Skeletal muscle satellite cell (primary cell): ENCODE data around the gene KCNJ5.

Experiments used
- H3K27me3 ChIP-seq: 2 replicates; pipeline ENCODE4 v1.7.0; 2013; ENCODE audit warnings: low read length; ENCODE audit not compliant: control insufficient read depth, insufficient read depth
- H3K36me3 ChIP-seq: 2 replicates; pipeline ENCODE4 v1.7.0; 2013; ENCODE audit warnings: mild to moderate bottlenecking, control low read depth, low read length; ENCODE audit not compliant: insufficient read depth
- H3K4me1 ChIP-seq: 2 replicates; pipeline ENCODE4 v1.7.0; 2013; ENCODE audit warnings: low read length; ENCODE audit not compliant: control insufficient read depth, insufficient read depth
- H3K4me2 ChIP-seq: 2 replicates; pipeline ENCODE4 v1.7.0; 2013; ENCODE audit warnings: mild to moderate bottlenecking, low read length
- H3K4me3 ChIP-seq: 2 replicates; pipeline ENCODE4 v1.7.0; 2013; ENCODE audit warnings: low read length
- H3K9ac ChIP-seq: 2 replicates; pipeline ENCODE4 v1.7.0; 2013; ENCODE audit warnings: mild to moderate bottlenecking, low read depth, low read length, moderate library complexity
- H3K9me3 ChIP-seq: replicated peaks from 2 replicates; pipeline ENCODE4 v1.7.0; 2013; ENCODE audit warnings: mild to moderate bottlenecking, control low read depth, low read length

KCNJ5 gene

GRCh38 chr11:128953151-128953550 is 62.0 kb downstream of the KCNJ5 start:
- no peaks in the 10 kb centered on the region for H3K27me3 ChIP-seq
- no peaks in the 10 kb centered on the region for H3K9me3 ChIP-seq
- no peak overlapping the region for H3K9ac ChIP-seq
- H3K4me2 ChIP-seq: no peak overlapping the region
- H3K4me1 ChIP-seq: no peaks in the 10 kb centered on the region
- no peak overlapping the region for H3K4me3 ChIP-seq
- H3K36me3 ChIP-seq: no peaks in the 10 kb centered on the region

- no peaks in the 10 kb centered on the region for H3K4me1 ChIP-seq
- no peak overlapping the region for H3K4me3 ChIP-seq
Measured at GRCh38 chr11:128955636-128956035, 64.5 kb downstream of the KCNJ5 start.

GRCh38 chr11:128956401-128957201 is 65.4 kb downstream of the KCNJ5 start:
- Histone ChIP-seq H3K27me3 (no peaks in the 10 kb centered on the region), H3K9ac (no peak overlapping the region), H3K4me2 (no peak overlapping the region), H3K4me1 (no peaks in the 10 kb centered on the region), H3K9me3 (no peaks in the 10 kb centered on the region), H3K4me3 (no peak overlapping the region), H3K36me3 (no peaks in the 10 kb centered on the region)

More at GRCh38 chr11:128955636-128956035, 64.5 kb downstream of the KCNJ5 start:
- H3K27me3 ChIP-seq: no peaks in the 10 kb centered on the region
- H3K9me3 ChIP-seq: no peaks in the 10 kb centered on the region
- H3K36me3 ChIP-seq: no peaks in the 10 kb centered on the region
- H3K9ac ChIP-seq: no peak overlapping the region
- no peak overlapping the region for H3K4me2 ChIP-seq

GRCh38 chr11:128957202-128957482 is 66.0 kb downstream of the KCNJ5 start:
- Histone ChIP-seq H3K9me3 (no peaks in the 10 kb centered on the region), H3K4me3 (no peak overlapping the region), H3K9ac (no peak overlapping the region), H3K4me2 (no peak overlapping the region), H3K36me3 (no peaks in the 10 kb centered on the region), H3K4me1 (no peaks in the 10 kb centered on the region), H3K27me3 (no peaks in the 10 kb centered on the region)

GRCh38 chr11:128961645-128962044 is 70.5 kb downstream of the KCNJ5 start:
- Histone ChIP-seq H3K4me1 (no peaks in the 10 kb centered on the region), H3K4me2 (no peak overlapping the region), H3K4me3 (no peak overlapping the region), H3K9me3 (no peaks in the 10 kb centered on the region), H3K9ac (no peak overlapping the region), H3K36me3 (no peaks in the 10 kb centered on the region), H3K27me3 (no peaks in the 10 kb centered on the region)

GRCh38 chr11:128962896-128963295 is 71.7 kb downstream of the KCNJ5 start:
- no peak overlapping the region for H3K9ac ChIP-seq
- no peaks in the 10 kb centered on the region for H3K4me1 ChIP-seq
- H3K4me3 ChIP-seq: no peak overlapping the region
- no peaks in the 10 kb centered on the region for H3K36me3 ChIP-seq
- H3K27me3 ChIP-seq: no peaks in the 10 kb centered on the region
- H3K9me3 ChIP-seq: no peaks in the 10 kb centered on the region
- H3K4me2 ChIP-seq: no peak overlapping the region

GRCh38 chr11:128963744-128964325 is 72.7 kb downstream of the KCNJ5 start:
- no peaks in the 10 kb centered on the region for H3K9me3 ChIP-seq
- no peaks in the 10 kb centered on the region for H3K27me3 ChIP-seq
- no peak overlapping the region for H3K4me2 ChIP-seq
- peaks cover under 1% of the 10 kb centered on the region for H3K36me3 ChIP-seq
- no peaks in the 10 kb centered on the region for H3K4me1 ChIP-seq
- no peak overlapping the region for H3K4me3 ChIP-seq
- H3K9ac ChIP-seq: no peak overlapping the region

- H3K36me3 ChIP-seq: peaks cover 4% of the 10 kb centered on the region
- H3K4me3 ChIP-seq: no peak overlapping the region
- H3K9ac ChIP-seq: no peak overlapping the region
- H3K4me2 ChIP-seq: no peak overlapping the region
- H3K27me3 ChIP-seq: no peaks in the 10 kb centered on the region
- no peaks in the 10 kb centered on the region for H3K4me1 ChIP-seq
- no peaks in the 10 kb centered on the region for H3K9me3 ChIP-seq
Measured at GRCh38 chr11:128964463-128964930, 73.3 kb downstream of the KCNJ5 start.

- H3K4me2 ChIP-seq: no peak overlapping the region
- H3K9ac ChIP-seq: no peak overlapping the region
- no peaks in the 10 kb centered on the region for H3K9me3 ChIP-seq
Measured at GRCh38 chr11:128965485-128965884, 74.3 kb downstream of the KCNJ5 start.

GRCh38 chr11:128967578-128967977 is 76.4 kb downstream of the KCNJ5 start:
- peaks cover 24% of the 10 kb centered on the region for H3K36me3 ChIP-seq
- H3K9ac ChIP-seq: no peak overlapping the region
- H3K4me1 ChIP-seq: no peaks in the 10 kb centered on the region
- no peaks in the 10 kb centered on the region for H3K9me3 ChIP-seq
- no peak overlapping the region for H3K4me3 ChIP-seq
- no peak overlapping the region for H3K4me2 ChIP-seq
- H3K27me3 ChIP-seq: no peaks in the 10 kb centered on the region

More at GRCh38 chr11:128965485-128965884, 74.3 kb downstream of the KCNJ5 start:
- H3K4me3 ChIP-seq: no peak overlapping the region
- no peaks in the 10 kb centered on the region for H3K4me1 ChIP-seq
- peaks cover 13% of the 10 kb centered on the region for H3K36me3 ChIP-seq
- H3K27me3 ChIP-seq: no peaks in the 10 kb centered on the region

- Histone ChIP-seq H3K4me2 (no peak overlapping the region), H3K9ac (no peak overlapping the region), H3K9me3 (no peaks in the 10 kb centered on the region), H3K36me3 (peaks cover 29% of the 10 kb centered on the region), H3K4me1 (no peaks in the 10 kb centered on the region), H3K27me3 (no peaks in the 10 kb centered on the region), H3K4me3 (no peak overlapping the region)
Measured at GRCh38 chr11:128968916-128969315, 77.8 kb downstream of the KCNJ5 start.
